HG03159 (cell line): ENCODE data around the gene FBLN7.

ENCODE experiments used
- ATAC-seq: cut with Tn5 transposase; IDR thresholded peaks from one replicate; pipeline ENCODE4 v1.9.1; 2021; ENCODE audit warnings: mild to moderate bottlenecking, moderate library complexity; ENCODE audit not compliant: unreplicated experiment

Gene FBLN7

DNA sequence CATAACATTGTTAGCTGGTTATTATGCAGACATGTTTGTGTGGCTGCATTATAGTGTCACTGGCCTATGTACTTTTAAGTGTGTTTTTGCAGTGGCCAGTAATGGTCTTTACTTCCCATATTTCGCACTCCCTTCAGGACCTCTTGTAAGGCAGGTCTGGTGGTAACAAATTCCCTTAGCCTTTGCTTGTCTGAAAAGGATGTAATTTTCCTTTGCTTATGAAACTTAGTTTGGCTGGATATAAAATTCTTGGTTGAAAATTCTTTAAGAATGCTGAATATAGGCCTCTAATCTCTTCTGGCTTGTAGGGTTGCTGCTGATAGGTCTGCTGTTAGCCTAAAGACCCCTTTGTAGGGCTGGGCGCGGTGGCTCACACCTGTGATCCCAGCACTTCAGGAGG, 82.0 kb downstream of the FBLN7 start:
- ATAC-seq = no peak

DNA sequence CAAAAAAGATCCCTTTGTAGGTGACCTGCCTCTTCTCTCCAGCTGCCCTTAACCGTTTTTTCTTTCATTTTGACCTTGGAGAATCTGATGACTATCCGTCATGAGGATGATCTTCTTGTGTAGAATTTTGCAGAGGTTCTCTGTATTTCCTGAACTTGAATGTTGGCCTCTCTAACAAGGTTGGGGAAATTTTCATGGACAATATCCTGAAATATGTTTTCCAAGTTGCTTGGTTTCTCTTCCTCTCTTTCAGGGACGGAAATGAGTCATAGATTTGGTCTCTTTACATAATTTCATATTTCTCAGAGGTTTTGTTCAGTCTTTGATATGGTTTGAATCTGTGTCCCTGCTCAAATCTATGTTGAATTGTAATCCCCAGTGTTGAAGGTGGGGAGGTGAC, 82.6 kb downstream of the FBLN7 start:
- no peak for ATAC-seq

DNA sequence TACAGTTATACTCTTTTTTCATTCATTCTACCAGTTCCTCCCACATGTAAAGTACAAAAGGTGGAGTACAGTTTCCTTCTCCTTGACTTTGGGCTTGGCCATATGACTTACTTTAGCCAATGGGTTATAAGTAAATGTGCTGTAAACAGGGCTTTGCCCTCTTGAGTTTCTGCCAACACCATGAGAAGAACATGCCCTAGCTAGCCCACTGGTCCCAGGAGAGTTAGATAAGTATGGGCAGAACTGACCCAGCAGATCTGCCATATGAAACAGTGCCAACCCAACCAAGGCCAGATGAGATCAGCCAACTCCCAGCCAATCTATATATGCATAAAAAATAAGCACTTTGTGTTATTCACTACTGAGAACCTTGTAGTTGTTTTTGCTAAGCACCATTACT, 91.2 kb downstream of the FBLN7 start:
- no peak for ATAC-seq

DNA sequence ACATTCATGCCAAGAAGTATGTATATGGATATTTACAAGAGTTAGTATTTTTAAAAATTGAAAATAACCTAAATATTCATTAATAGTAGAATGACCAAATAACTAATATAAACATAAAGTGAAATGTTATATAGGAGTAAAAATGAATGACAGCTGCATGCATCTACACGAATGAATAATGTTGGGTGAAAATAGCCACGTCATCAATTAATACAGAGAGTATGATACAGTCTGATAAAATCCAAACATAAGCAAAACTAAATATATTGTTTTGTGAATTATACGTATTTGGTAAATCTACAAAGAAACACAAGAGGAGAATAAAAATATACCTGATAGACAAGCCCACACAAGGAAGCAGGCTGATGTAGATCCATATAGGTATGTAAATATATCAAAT, 92.2 kb downstream of the FBLN7 start:
- no peak for ATAC-seq
